ENCODE results near the gene TBL3.
A peak's percentile ranks its signal among the peaks of the same experiment; 100 is the strongest.

TBL3 gene

GRCh38 chr16:1968146-1968953, 3.5 kb upstream of the TBL3 start:
- DNase-seq (ENCODE audit: low read depth): no peak
- no peak overlapping the region for H3K4me3 ChIP-seq (ENCODE audit: low read depth, low read length)
- TF ChIP-seq, protein P1, sequence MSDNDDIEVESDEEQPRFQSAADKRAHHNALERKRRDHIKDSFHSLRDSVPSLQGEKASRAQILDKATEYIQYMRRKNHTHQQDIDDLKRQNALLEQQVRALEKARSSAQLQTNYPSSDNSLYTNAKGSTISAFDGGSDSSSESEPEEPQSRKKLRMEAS (IDR thresholded peaks at IDR 0.05; ENCODE audit: low read depth, low read length): no peak
- no peak for TF ChIP-seq CTCF (IDR thresholded peaks at IDR 0.05; ENCODE audit: low read depth, low read length)
- TF ChIP-seq POLR2A (IDR thresholded peaks at IDR 0.05; ENCODE audit: extremely low read depth, insufficient read length): no peak
- no peak for TF ChIP-seq MYC (IDR thresholded peaks at IDR 0.05; ENCODE audit: low read depth, low read length)

GRCh38 chr16:1972490-1972877, 631 bp downstream of the TBL3 start:
- peak overlapping the region; percentile 79 for H3K4me3 ChIP-seq (ENCODE audit: low read depth, low read length)
- peak; percentile 45 for DNase-seq (ENCODE audit: low read depth)
- no peak for TF ChIP-seq CTCF (IDR thresholded peaks at IDR 0.05; ENCODE audit: low read depth, low read length)
- TF ChIP-seq, protein P1 (IDR thresholded peaks at IDR 0.05; ENCODE audit: low read depth, low read length): no peak
- TF ChIP-seq POLR2A (IDR thresholded peaks at IDR 0.05; ENCODE audit: extremely low read depth, insufficient read length): no peak
- TF ChIP-seq MYC (IDR thresholded peaks at IDR 0.05; ENCODE audit: low read depth, low read length): no peak

GRCh38 chr16:1973461-1974156, 1.8 kb downstream of the TBL3 start:
- DNase-seq (ENCODE audit: low read depth): no peak
- TF ChIP-seq POLR2A (IDR thresholded peaks at IDR 0.05; ENCODE audit: extremely low read depth, insufficient read length): no peak
- TF ChIP-seq, protein P1 (IDR thresholded peaks at IDR 0.05; ENCODE audit: low read depth, low read length): no peak
- TF ChIP-seq MYC (IDR thresholded peaks at IDR 0.05; ENCODE audit: low read depth, low read length): no peak
- no peak for TF ChIP-seq CTCF (IDR thresholded peaks at IDR 0.05; ENCODE audit: low read depth, low read length)
- H3K4me3 ChIP-seq (ENCODE audit: low read depth, low read length): no peak overlapping the region

DNA sequence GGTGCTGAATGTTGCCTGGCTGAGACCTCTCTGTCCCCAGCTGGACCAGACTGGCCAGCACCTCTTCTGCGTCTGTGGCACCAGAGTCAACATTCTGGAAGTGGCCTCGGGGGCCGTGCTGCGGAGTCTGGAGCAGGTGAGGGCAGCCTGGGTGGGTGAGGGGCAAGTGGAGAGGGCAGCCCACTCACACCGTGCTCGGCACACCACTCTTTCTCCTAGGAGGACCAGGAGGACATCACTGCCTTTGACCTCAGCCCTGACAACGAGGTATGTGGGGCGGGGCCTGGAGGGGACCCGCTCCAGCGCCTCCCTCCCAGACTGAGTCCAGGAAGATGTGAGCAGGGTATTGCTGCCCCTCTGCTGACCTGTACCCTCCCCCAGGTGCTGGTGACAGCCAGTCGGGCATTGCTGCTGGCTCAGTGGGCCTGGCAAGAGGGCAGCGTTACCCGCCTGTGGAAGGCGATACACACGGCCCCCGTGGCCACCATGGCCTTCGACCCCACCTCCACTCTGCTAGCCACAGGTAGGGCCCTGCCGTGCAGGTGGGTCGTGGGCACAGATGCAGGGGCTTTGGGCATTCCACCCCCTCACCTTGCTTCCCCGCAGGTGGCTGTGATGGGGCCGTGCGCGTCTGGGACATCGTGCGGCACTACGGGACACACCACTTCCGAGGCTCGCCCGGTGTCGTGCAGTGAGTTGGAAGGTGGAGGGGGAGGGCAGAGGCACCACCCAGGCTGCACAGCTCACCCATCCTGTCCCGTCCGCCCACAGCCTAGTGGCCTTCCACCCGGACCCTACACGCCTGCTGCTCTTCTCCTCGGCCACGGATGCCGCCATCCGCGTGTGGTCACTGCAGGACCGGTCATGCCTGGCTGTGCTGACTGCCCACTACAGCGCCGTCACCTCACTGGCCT, 2.6 kb downstream of the TBL3 start:
- no peak overlapping the region for H3K4me3 ChIP-seq (ENCODE audit: low read depth, low read length)
- TF ChIP-seq CTCF (IDR thresholded peaks at IDR 0.05; ENCODE audit: low read depth, low read length) (no peak), MYC (IDR thresholded peaks at IDR 0.05; ENCODE audit: low read depth, low read length) (no peak), POLR2A (IDR thresholded peaks at IDR 0.05; ENCODE audit: extremely low read depth, insufficient read length) (no peak)
- TF ChIP-seq, protein P1 (IDR thresholded peaks at IDR 0.05; ENCODE audit: low read depth, low read length): no peak
- DNase-seq (ENCODE audit: low read depth): no peak

DNA sequence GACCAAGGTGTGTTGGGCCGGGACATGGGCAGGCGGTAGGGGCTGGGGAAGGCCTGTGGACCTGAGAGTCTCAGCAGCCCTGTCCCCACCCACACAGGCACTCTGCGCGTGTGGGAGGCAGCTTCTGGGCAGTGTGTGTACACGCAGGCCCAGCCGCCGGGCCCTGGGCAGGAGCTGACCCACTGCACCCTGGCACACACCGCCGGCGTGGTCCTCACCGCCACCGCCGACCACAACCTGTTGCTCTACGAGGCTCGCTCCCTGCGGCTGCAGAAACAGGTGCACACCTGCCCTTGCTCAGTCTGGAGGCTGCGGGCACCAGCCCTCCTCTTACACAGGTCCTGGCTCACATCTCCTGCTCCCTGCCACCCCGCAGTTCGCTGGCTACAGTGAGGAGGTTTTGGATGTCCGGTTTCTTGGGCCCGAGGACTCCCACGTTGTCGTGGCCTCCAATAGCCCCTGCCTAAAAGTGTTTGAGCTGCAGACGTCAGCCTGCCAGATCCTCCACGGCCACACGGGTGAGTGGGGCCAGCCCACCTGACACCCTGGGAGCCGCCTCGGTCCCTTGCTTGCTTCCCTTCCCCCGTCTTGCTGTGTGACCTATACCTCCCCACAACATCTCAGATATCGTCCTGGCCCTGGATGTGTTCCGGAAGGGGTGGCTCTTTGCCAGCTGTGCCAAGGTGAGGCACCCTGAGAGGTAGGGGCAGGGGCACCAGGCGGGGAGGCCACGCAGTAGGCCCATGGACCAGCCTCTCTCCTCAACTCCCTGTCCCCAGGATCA, 3.8 kb downstream of the TBL3 start:
- DNase-seq (ENCODE audit: low read depth): no peak
- no peak overlapping the region for H3K4me3 ChIP-seq (ENCODE audit: low read depth, low read length)
- no peak for TF ChIP-seq CTCF (IDR thresholded peaks at IDR 0.05; ENCODE audit: low read depth, low read length)
- TF ChIP-seq POLR2A (IDR thresholded peaks at IDR 0.05; ENCODE audit: extremely low read depth, insufficient read length): no peak

Data from NB4 (cell line).